ENCODE results near the gene ODAD4. TPM values are rescaled to one million over a fixed set of nuclear protein-coding genes. Genes with fewer than 3 reads are reported as not detected.
"Not testable (repeated sequence)": the region's sequence is repeated elsewhere in the genome, so short reads cannot be mapped to it uniquely, and the experiment has no call there.

The ODAD4 gene
- total RNA-seq, 2 experiments from 2014 or later = 0.65 to 0.72 TPM

DNA sequence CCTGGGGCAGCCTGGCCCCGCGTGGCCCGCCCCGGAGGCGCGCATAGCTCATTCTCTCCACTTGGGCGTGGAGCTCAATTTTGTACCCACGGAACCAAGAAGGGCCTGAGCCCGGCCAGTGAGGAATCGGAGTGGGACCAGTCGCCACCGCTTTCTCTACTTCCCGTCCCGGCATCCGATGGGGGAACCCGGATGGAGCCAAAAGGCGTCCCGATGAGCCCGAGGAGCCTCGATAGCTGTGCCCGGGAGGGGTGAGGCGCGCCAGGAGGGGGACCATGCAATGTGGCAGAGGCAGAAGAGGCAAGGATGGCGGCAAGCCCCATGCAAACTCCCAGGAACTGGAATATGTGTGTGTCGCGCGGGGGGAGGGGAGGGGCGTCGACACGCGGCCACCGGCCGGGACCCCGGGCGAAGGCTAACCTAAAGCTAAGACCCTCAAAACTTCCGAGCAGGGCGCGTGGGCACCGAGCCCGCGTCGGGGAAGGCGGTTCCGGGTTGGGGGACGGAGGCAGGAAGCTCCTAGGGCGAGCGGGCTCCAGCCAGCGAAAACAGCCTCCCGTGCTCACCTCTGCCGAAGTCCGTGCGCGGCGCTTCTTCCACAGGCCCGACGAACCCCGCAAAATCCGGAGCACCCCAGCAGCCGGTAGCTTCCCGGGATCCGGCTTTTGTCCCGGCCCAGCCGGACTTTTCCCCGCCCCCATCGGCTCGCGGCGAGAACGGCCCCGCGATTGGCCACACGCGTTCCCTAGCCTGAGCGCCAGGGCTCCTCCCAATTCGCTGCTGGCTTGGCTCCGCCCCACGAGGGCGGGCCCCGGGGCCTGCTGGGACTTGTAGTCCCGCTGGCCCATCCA, 11.9 kb upstream of the ODAD4 start, which contains the start of gene ACLY:
ACLY (minus strand) TSS at position 638 of the 851 bp plus-strand sequence. CDS start 5,078 bp downstream, outside the sequence.
- DNase-seq = peak; percentile 99
- Mint-ChIP-seq H3K36me3 (peaks cover 5% of the 10 kb centered on the region), H3K27ac (peak within 1 kb of the TSS; percentile 97), H3K27me3 (no peaks in the 10 kb centered on the region), H3K4me1 (peaks cover 30% of the 10 kb centered on the region), H3K4me3 (peak within 1 kb of the TSS; percentile 98), H3K9me3 (no peaks in the 10 kb centered on the region)
- POLR2A ChIA-PET = interaction anchor here (1.0 to 5.6 kb wide), 10 partner anchors 8 to 361 kb away, joined by 3 to 78 read pairs (median 8); partner anchors contain the start of genes CNP, DNAJC7, EIF1 and KLHL11
- ATAC-seq (ENCODE audit: low read depth) = peak; percentile 95

DNA sequence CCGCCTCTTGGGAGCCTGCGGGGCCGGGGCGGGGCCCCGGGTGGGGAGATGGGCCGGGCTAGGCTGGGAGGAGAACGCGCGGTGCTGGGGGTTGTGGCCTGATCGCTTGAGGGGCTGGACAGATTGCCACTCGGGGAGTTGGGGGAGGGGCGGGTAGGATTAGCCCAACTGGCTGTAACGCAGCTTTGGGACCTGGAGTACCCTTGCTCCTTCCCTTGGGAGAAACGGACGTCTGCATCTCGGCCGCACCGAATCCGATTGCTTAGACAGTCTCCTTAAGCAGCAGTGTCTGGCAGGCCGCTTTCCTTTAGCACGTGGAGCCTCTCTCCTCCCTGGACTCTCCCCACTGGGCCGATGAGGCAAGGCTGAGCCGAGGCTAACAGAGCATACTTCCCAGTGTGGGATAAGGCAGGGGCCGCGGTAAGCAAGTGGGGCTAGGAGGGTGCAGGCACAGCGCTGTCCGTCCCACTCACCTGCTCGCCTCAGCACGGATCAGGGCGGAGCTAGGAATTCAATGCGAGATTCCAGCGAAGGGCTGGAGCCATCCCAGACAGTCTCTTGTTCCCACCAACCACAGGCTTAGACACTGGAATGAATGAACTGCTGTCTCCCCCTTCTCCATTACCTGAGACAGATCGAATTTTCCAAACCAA, 11.1 kb upstream of the ODAD4 start:
- ATAC-seq (ENCODE audit: low read depth) (peak; percentile 13), DNase-seq (no peak)
- Mint-ChIP-seq H3K36me3 (peaks cover 5% of the 10 kb centered on the region), H3K9me3 (no peaks in the 10 kb centered on the region), H3K4me3 (peak overlapping the region; percentile 98), H3K27ac (peak overlapping the region; percentile 97), H3K4me1 (peaks cover 27% of the 10 kb centered on the region), H3K27me3 (no peaks in the 10 kb centered on the region)
- POLR2A ChIA-PET = interaction anchor here (0.5 to 5.6 kb wide), 9 partner anchors 9 to 231 kb away, joined by 3 to 78 read pairs (median 8); partner anchors contain the start of genes CNP, DNAJC7, EIF1 and ODAD4

DNA sequence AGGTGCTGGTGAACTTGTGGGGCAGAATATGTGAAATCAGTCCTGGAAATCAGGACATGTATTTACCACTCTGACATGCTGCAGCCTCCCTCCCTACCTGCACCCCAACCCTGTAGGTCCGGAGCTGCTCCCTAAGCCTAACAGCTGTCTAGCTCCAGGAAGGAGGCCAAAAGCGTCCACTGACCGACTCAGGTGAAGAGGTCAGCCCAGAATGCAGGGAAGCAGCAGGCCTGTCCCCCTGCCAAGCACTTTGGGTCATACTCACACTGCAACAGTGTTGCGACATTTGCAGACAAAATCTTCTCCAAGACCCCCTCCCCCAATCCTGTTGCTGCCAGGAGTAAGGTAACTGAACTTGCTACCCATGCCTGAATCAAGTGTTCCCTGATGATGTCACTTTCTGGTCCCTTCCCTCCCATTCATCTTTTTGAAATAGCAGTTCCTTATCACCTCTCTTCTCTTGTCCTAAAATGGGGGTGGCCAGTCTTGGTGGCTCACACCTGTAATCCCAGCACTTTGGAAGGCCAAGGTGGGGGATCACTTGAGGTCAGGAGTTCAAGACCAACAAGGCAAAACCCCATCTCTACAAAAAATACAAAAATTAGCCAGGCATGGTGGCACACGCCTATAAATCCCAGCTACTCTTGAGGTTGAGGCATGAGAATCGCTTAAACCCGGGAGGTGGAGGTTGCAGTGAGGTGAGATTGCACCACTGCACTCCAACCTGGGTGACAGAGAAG, 10.4 kb upstream of the ODAD4 start:
- Mint-ChIP-seq H3K4me3 (peak overlapping the region; percentile 98), H3K4me1 (peaks cover 20% of the 10 kb centered on the region), H3K9me3 (no peaks in the 10 kb centered on the region), H3K27ac (peak overlapping the region; percentile 74), H3K36me3 (peaks cover 5% of the 10 kb centered on the region), H3K27me3 (no peaks in the 10 kb centered on the region)
- POLR2A ChIA-PET = interaction anchor here (0.5 to 5.6 kb wide), 3 partner anchors 9 to 35 kb away, joined by 6 to 78 read pairs (median 13); partner anchors contain the start of gene ODAD4
- no peak for DNase-seq
- no peak for ATAC-seq (ENCODE audit: low read depth)

DNA sequence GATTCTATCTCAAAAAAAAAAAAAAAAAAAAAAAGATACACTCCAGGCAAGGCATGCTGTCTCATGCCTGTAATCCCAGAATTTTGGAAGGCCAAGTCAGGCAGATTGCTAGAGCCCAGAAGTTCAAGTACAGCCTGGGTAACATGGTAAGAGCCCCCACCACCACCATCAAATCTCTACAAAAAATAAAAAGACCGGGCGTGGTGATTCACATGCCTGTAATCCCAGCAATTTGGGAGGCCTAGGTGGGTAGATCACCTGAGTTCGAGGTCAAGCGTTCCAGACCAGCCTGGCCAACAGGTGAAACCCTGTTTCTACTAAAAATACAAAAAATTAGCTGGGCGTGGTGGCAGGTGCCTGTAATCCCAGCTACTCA, 9.8 kb upstream of the ODAD4 start:
- DNase-seq (no peak), ATAC-seq (ENCODE audit: low read depth) (no peak)
- no peaks in the 10 kb centered on the region for H3K27me3 Mint-ChIP-seq
- H3K9me3 Mint-ChIP-seq = no peaks in the 10 kb centered on the region
- H3K4me3 Mint-ChIP-seq = no peak overlapping the region
- H3K36me3 Mint-ChIP-seq = peaks cover 5% of the 10 kb centered on the region
- H3K27ac Mint-ChIP-seq = no peak overlapping the region
- POLR2A ChIA-PET = interaction anchor here (5.6 kb wide), 1 partner anchor 9 kb away, joined by 78 read pairs; the partner anchor contains the start of gene ODAD4
- peaks cover 19% of the 10 kb centered on the region for H3K4me1 Mint-ChIP-seq

DNA sequence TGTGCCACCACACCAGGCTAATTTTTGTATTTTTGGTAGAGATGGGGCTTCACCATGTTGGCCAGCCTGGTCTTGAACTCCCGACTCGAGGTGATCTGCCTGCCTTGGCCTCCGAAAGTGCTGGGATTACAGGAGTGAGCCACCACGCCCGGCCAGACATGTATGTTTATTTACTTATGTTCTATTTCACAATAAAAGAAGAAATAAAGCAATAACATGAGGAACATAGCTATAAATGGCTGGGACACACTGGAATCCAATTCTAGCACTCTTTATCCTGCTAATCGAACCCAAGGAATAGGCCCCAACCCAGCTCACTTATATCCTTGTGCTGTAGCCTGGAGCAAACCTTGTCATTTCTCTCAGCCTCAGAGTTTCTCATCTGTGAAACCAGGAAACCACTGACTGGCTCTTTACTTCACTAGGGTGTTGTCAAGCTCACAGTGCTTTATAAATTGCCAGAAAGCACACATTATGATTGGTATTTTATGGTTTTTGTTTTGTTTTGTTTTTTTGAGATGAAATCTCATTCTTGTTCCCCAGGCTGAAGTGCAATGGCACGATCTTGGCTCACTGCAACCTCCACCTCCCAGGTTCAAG, 4.3 kb upstream of the ODAD4 start:
- Mint-ChIP-seq H3K4me3 (no peak overlapping the region), H3K36me3 (peaks cover 4% of the 10 kb centered on the region), H3K4me1 (peaks cover 23% of the 10 kb centered on the region), H3K9me3 (no peaks in the 10 kb centered on the region), H3K27me3 (no peaks in the 10 kb centered on the region), H3K27ac (no peak overlapping the region)
- ATAC-seq (ENCODE audit: low read depth) (no peak), DNase-seq (no peak)
- POLR2A ChIA-PET = no interaction called here

DNA sequence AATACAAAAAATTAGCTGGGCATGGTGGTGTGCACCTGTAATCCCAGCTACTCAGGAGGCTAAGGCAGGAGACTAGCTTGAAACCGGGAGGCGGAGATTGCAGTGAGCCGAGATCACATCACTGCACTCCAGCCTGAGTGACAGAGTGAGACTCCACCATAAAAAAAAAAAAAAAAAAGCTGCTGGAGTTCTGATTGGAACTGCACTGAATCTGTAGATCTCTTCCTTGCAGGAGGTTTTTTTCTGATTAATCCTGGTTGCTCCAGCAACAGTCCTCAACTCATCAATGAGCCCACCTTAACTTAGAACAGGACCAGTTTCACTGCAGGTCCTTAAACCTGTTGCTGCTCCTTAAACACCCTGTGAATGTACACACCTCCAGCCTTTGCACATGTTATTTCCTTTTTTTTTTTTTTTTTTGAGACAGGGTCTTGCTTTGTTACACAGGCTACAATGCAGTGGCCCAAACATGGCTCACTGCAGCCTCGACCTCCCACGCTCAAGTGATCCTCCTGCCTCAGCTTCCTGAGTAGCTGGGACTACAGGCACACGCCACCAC, 1.6 kb upstream of the ODAD4 start:
- Mint-ChIP-seq H3K4me1 (peaks cover 41% of the 10 kb centered on the region), H3K9me3 (no peaks in the 10 kb centered on the region), H3K4me3 (peak overlapping the region; percentile 95), H3K27me3 (no peaks in the 10 kb centered on the region), H3K36me3 (peaks cover 4% of the 10 kb centered on the region), H3K27ac (peak overlapping the region; percentile 51)
- POLR2A ChIA-PET = interaction anchor here (0.6 to 5.2 kb wide), 8 partner anchors 9 to 484 kb away, joined by 3 to 78 read pairs (median 4); partner anchors contain the start of genes ACLY, CNP and DHX58
- DNase-seq (no peak), ATAC-seq (ENCODE audit: low read depth) (no peak)

DNA sequence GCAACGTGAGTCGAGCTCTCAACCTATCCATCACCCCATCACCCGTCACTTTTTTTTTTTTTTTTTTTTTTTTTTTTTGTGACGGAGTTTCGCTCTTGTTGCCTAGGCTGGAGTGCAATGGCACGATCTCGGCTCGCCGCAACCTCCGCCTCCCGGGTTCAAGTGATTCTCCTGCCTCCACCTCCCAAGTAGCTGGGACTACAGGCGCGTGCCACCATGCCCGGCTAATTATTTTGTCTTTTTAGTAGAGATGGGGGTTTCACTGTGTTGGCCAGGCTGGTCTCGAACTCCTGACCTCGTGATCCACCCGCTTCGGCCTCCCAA, 378 bp downstream of the ODAD4 start:
- POLR2A ChIA-PET = interaction anchor here (0.5 to 5.2 kb wide), 18 partner anchors 11 to 1807 kb away, joined by 3 to 78 read pairs (median 5); partner anchors contain the start of genes ACLY, CNP, DHX58 and DNAJC7
- Mint-ChIP-seq H3K4me3 (peak overlapping the region; percentile 95), H3K4me1 (peaks cover 41% of the 10 kb centered on the region), H3K27ac (peak overlapping the region; percentile 96)
- peak; percentile 37 for ATAC-seq (ENCODE audit: low read depth)
- H3K36me3 Mint-ChIP-seq, H3K9me3 Mint-ChIP-seq, DNase-seq, H3K27me3 Mint-ChIP-seq: not testable (repeated sequence)

DNA sequence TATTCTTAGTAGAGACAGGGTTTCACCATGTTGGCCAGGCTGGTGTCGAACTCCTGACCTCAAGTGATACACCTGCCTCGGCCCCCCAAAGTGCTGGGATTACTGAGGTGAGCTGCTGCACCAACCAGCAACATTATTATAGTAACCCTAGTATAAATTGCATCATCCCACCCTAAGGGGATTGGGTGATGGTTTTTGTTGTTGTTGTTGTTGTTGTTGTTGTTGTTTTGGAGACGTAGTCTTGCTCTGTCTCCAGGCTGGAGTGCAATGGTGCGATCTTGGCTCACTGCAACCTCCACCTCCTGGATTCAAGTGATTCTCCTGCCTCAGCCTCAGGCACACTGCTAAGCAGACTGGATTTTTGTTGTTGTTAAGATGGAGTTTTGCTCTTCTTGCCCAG, 1.3 kb downstream of the ODAD4 start:
- H3K9me3 Mint-ChIP-seq = not testable (repeated sequence)
- POLR2A ChIA-PET = interaction anchor here (1.7 to 5.2 kb wide), 3 partner anchors 12 to 35 kb away, joined by 15 to 78 read pairs (median 18); partner anchors contain the start of genes ACLY and CNP

DNA sequence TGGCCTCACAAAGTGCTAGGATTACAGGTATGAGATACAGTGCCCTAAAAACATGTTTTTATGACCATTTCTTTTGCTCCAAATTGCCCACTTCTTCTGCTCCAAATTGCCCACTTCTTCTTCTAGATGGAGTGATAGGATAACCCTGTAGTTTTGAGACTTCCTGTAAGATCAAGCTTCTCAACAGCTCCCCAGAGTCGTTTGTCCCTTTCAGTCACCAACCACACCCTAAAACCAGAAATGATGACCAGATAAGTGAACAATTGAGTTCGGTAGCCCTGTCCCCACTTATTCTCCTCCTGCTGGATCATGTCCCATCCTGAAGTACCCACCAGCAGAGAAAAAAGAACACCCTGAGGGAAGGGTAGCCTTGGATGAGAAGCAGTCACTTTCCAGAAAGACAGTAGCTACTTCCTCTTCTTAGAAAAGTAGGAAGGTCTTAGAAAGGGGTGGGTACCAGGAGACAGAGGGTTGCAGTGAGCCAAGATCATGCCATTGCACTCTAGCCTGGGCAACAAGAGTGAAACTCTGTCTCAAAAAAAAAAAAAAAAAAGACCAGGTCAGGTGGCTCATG, 2.5 kb downstream of the ODAD4 start:
- H3K27ac Mint-ChIP-seq = peak overlapping the region; percentile 79

More for the DNA sequence above, 1.3 kb downstream of the ODAD4 start:
- DNase-seq; H3K27me3 Mint-ChIP-seq; ATAC-seq (ENCODE audit: low read depth); H3K36me3 Mint-ChIP-seq; H3K27ac Mint-ChIP-seq: not testable (repeated sequence)
- Mint-ChIP-seq H3K4me3 (peak overlapping the region; percentile 29), H3K4me1 (peaks cover 35% of the 10 kb centered on the region)

DNA sequence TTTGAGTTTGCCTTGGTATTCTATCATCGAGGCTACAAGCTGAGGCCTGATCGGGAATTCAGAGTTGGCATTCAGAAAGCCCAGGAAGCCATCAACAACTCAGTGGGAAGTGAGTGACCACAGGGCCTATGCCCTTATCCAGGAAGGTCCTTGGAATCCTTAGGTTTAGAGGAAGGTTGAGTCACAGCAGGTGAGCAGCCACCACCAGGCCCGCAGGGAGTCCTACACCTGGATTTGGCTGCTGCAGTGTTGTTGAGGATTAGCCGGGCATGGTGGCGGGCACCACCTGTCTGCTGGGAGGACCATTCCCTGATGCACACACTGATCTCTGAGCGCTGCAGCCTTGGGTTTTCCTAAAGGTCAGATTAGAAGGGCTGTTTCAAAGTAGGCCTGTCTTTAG, 5.2 kb downstream of the ODAD4 start:
- DNase-seq (no peak), ATAC-seq (ENCODE audit: low read depth) (no peak)
- H3K4me3 Mint-ChIP-seq = no peak overlapping the region
- no peaks in the 10 kb centered on the region for H3K9me3 Mint-ChIP-seq
- H3K27me3 Mint-ChIP-seq = no peaks in the 10 kb centered on the region
- no peaks in the 10 kb centered on the region for H3K36me3 Mint-ChIP-seq
- peaks cover 20% of the 10 kb centered on the region for H3K4me1 Mint-ChIP-seq
- no peak overlapping the region for H3K27ac Mint-ChIP-seq
- POLR2A ChIA-PET = no interaction called here

More for the DNA sequence above, 2.5 kb downstream of the ODAD4 start:
- Mint-ChIP-seq H3K4me3 (peak overlapping the region; percentile 52), H3K9me3 (no peaks in the 10 kb centered on the region), H3K4me1 (peaks cover 31% of the 10 kb centered on the region), H3K36me3 (peaks cover 4% of the 10 kb centered on the region), H3K27me3 (no peaks in the 10 kb centered on the region)
- ATAC-seq (ENCODE audit: low read depth) (no peak), DNase-seq (no peak)
- POLR2A ChIA-PET = interaction anchor here (0.8 to 1.5 kb wide), 10 partner anchors 11 to 188 kb away, joined by 3 to 13 read pairs (median 6); partner anchors contain the start of genes ACLY, DHX58, DNAJC7 and KAT2A

DNA sequence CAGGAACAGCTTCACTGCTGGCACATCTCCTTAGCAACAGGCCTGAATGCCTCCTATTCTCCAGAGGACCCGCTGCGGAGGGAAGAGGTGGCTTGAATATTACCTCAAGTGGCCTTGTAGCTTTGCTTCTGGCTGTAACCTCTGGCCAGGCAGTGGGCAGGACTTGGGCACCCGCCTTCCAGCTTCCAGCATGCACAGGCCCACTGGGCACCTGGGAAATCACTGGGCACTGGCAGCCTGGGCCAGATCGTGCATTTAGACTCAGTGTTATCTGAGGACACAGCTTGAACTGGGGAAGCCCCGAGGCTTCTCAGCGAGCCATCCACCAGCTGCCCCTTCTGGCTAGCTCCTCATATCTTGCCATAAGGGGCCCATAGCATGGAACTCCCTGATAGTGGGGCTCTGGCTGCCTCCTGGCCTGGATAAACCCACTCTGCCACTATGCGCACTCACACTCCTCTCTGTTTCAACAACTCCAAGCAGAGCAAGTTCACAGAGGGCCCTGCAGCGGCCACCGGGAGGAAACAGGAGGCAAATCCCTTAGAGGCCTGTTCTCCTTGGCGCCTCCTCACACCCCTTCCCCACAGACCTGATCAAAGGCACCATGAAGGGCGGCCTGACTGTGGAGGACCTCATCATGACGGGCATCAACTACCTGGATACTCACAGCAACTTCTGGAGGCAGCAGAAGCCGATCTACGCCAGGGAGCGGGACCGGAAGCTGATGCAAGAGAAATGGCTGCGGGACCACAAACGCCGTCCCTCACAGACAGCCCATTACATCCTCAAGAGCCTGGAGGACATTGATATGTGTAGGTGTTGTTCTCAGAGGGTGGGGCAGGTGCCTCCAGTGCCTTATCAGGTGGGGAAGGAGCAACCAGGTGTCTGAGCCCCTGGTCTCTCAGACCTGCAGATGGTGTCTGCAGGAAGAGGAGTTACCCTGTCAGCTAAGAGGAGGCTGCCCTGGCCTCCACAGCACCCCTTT, 7.8 kb downstream of the ODAD4 start:
- H3K9me3 Mint-ChIP-seq = no peaks in the 10 kb centered on the region
- no peaks in the 10 kb centered on the region for H3K27me3 Mint-ChIP-seq
- DNase-seq = no peak
- H3K36me3 Mint-ChIP-seq = no peaks in the 10 kb centered on the region
- POLR2A ChIA-PET = interaction anchor here (0.6 kb wide), 1 partner anchor 73 kb away, joined by 4 read pairs; the partner anchor contains the start of gene KLHL11
- ATAC-seq (ENCODE audit: low read depth) = no peak
- H3K4me3 Mint-ChIP-seq = no peak overlapping the region
- no peak overlapping the region for H3K27ac Mint-ChIP-seq
- H3K4me1 Mint-ChIP-seq = peaks cover 5% of the 10 kb centered on the region

All from activated naive CD8-positive, alpha-beta T cell treated with anti-CD3 and anti-CD28 coated beads, Interleukin-2, amount 10 ng/mL, durations not matched to agents 7 days and 5 days (primary cell).